Mucosa of descending colon (tissue), 3 donors: ENCODE data around the gene MAGI2. TPM values are rescaled to one million over a fixed set of nuclear protein-coding genes. Genes with fewer than 3 reads are reported as not detected.

Source experiments
- ATAC-seq: fragments of 200-7000 bp; cut with Tn5 transposase; one replicate; pipeline ENCODE4 v1.9.1; 2020; ENCODE audit warnings: mild to moderate bottlenecking, moderate library complexity
- DNase-seq, 3 donors: peaks; one replicate each; pipeline ENCODE4 v3.0.0-alpha.2; 2020
- H3K36me3 ChIP-seq: fragments of 200-600 bp; one replicate; pipeline ENCODE4 v1.8.0; 2021; ENCODE audit warnings: low read depth, mild to moderate bottlenecking
- H3K4me1 ChIP-seq: fragments of 200-600 bp; one replicate; pipeline ENCODE4 v1.8.0; 2021; ENCODE audit warnings: low read depth, mild to moderate bottlenecking
- H3K4me3 ChIP-seq: fragments of 200-600 bp; one replicate; pipeline ENCODE4 v1.8.0; 2021; ENCODE audit warnings: mild to moderate bottlenecking
- H3K9me3 ChIP-seq: fragments of 200-600 bp; one replicate; pipeline ENCODE4 v1.8.0; 2021; ENCODE audit warnings: mild to moderate bottlenecking
- intact Hi-C, 2 donors: fragments of 100-400 bp; cut with DNase I in 1 of 2; cut with micrococcal nuclease in 1 of 2; formaldehyde crosslinking; loops; one replicate each; pipeline versions ENCODE4 v1.11.0 to v1.11.1; 2022; cut with DNase I, micrococcal nuclease
- total RNA-seq, 3 donors: library from RNA; stranded (reverse); fragmentation: NEBNext Ultra II Directional in 2 of 3; extraction: Animal tissue kit (Norgen Biotek cat#: 25700) in 2 of 3; gene quantifications; one replicate each; pipeline versions ENCODE4 v1.2.1 to v1.2.4, GENCODE V29; 2021 to 2023
- TF ChIP-seq, protein P1 (sequence below): fragments of 200-600 bp; IDR thresholded peaks from one replicate; pipeline ENCODE4 v1.8.0; 2022; ENCODE audit warnings: antibody characterized with exemption, mild to moderate bottlenecking
- donor health status: DM: no; HTN: no; CAD: no; lungs with moderate emphysema.
- donor health status: DM: no; HTN: no; CAD: no.
- donor health status: DM: no; HTN: yes; CAD: no.

The MAGI2 gene
- total RNA-seq, 3 donors from 2014 or later = 1.9 to 14.5 (median 2.7) TPM

DNA sequence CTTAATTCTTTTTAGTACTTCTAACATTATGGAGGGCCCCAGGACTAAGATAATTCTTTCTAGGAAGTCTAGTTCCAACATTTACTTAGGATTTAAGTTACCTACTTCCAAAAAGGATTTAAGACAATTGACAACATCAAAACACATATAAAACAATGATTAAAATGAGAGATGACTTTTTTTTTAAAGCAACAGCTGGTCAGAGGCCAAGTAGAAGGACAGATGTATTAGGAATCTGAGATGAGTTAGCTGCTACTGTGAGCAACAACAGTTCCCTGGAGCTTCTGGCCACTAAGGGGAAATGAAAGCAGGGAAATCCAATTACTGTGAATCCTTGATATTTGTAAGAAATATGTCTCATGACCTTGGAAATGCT lies 1432.6 kb downstream of the MAGI2 start:
- Histone ChIP-seq H3K36me3 (no peaks in the 10 kb centered on the region), H3K4me1 (peaks cover 9% of the 10 kb centered on the region), H3K9me3 (no peaks in the 10 kb centered on the region), H3K4me3 (no peak overlapping the region)
- DNase-seq (no peak), ATAC-seq (no peak)
- TF ChIP-seq, protein P1, sequence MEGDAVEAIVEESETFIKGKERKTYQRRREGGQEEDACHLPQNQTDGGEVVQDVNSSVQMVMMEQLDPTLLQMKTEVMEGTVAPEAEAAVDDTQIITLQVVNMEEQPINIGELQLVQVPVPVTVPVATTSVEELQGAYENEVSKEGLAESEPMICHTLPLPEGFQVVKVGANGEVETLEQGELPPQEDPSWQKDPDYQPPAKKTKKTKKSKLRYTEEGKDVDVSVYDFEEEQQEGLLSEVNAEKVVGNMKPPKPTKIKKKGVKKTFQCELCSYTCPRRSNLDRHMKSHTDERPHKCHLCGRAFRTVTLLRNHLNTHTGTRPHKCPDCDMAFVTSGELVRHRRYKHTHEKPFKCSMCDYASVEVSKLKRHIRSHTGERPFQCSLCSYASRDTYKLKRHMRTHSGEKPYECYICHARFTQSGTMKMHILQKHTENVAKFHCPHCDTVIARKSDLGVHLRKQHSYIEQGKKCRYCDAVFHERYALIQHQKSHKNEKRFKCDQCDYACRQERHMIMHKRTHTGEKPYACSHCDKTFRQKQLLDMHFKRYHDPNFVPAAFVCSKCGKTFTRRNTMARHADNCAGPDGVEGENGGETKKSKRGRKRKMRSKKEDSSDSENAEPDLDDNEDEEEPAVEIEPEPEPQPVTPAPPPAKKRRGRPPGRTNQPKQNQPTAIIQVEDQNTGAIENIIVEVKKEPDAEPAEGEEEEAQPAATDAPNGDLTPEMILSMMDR = no peak
- intact Hi-C loops = no loop called here

DNA sequence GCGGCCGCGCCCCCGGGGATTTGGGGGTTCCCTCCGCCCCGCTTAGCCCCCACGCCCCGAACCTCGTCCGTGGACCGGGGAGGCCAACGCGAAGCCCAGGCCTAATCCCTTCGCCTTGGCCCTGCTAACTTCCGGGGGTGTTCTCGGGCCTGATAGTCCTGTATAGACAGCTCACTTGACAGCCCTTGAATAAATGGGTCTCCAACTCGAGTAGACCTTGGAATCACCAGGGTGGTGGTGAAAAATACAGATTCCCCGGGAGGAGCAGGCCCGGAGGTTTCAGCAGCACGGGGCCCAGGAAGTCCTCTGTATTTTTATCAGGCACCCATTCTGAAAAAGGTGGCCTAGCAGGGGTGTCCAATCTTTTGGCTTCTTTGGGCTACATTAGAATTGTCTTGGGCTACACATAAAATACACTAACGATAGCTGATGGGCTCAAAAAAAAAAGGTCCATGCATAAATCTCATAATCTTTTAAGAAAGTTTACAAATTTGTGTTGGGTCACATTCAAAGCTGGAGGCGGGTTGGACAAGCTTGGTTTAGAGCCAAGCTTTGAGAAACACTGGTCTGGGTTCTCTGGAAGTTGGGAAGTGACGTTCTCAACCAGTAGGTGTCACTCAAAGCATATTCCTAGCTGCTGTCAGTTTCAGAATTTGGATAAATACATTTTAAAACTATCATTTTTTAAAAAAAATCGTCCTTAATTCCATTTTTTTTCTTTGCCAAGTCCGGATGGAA lies 1433.2 kb downstream of the MAGI2 start:
- Histone ChIP-seq H3K36me3 (no peaks in the 10 kb centered on the region), H3K9me3 (no peaks in the 10 kb centered on the region), H3K4me1 (peaks cover 9% of the 10 kb centered on the region), H3K4me3 (peak overlapping the region; percentile 27)
- DNase-seq = peak in 1 of 3 donors; percentile 82
- TF ChIP-seq, protein P1 = peak; percentile 72
- ATAC-seq = peak; percentile 77
- intact Hi-C loops = no loop called here

DNA sequence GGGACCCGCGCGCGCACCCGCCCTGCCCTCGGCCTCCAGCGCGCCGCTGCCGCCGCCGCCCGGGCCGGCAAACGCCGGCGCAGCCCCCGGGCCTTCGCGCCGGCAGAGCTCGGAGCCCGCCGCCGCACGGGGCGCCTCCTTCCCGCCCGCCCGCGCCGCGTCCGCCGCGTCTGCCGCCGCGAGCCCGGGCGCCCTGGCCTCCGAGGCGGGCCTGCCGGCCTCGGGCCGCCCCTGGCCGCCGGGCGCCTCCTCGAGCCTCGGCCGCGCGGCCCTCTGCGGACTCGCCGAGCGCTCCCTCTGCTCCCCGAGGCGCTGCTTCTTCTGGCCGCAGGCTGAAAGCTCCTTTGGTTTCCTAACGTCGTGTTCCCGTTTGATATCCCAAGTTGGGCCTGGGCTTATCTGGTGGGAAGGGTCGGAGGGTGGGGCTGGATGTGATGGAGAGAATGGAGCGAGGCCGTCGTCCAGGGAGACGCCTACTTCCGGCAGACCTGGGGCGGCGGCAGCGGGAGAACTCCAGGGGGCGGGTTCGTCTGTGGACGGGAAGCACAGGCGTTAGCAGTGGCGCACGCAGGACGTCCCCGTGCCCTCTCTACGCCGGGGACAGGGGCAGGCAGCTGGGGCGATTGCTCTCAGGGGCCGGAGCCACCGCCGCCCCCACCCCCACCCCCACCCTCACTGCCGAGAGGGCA lies 1433.9 kb downstream of the MAGI2 start:
- Histone ChIP-seq H3K4me1 (peaks cover 9% of the 10 kb centered on the region), H3K9me3 (no peaks in the 10 kb centered on the region), H3K4me3 (peak overlapping the region; percentile 27), H3K36me3 (no peaks in the 10 kb centered on the region)
- DNase-seq = peak; percentile 93 to 94 (median 93)
- peak; percentile 97 for ATAC-seq
- TF ChIP-seq, protein P1 = no peak
- intact Hi-C loops = no loop called here

GRCh38 chr7:78018641-78019446 lies 1434.6 kb downstream of the MAGI2 start:
- no peaks in the 10 kb centered on the region for H3K9me3 ChIP-seq
- H3K4me3 ChIP-seq = peak overlapping the region; percentile 9
- ATAC-seq (no peak), DNase-seq (peak; percentile 38 to 58 (median 53))
- intact Hi-C loops = no loop called here
- TF ChIP-seq, protein P1 = no peak
- peaks cover 9% of the 10 kb centered on the region for H3K4me1 ChIP-seq
- H3K36me3 ChIP-seq = no peaks in the 10 kb centered on the region

- intact Hi-C loops = no loop called here
- no peaks in the 10 kb centered on the region for H3K36me3 ChIP-seq
- DNase-seq (no peak), ATAC-seq (no peak)
- TF ChIP-seq, protein P1 = no peak
- H3K9me3 ChIP-seq = no peaks in the 10 kb centered on the region
- no peak overlapping the region for H3K4me3 ChIP-seq
- H3K4me1 ChIP-seq = peaks cover 9% of the 10 kb centered on the region
Measured at GRCh38 chr7:78017591-78018100, 1435.8 kb downstream of the MAGI2 start.
